ENCODE results near the gene POP5.
A peak's percentile ranks its signal among the peaks of the same experiment; 100 is the strongest.

Gene POP5

GRCh38 chr12:120573560-120573959, 7.6 kb downstream of the POP5 start:
- no peak for DNase-seq
- H3K27ac ChIP-seq, result peak overlapping the region; percentile 10 to 48
- H3K9me3 ChIP-seq, result no peaks in the 10 kb centered on the region
- no peak overlapping the region for H3K4me3 ChIP-seq
- H3K4me1 ChIP-seq, result peaks cover 0 to 24% (median 10%) of the 10 kb centered on the region in 4 donors
- peaks cover 84 to 100% (median 96%) of the 10 kb centered on the region in 3 donors for H3K36me3 ChIP-seq
- intact Hi-C loops (cut with DNase I; ENCODE audit: low total_unique reads), result no loop called here
- H3K27me3 ChIP-seq, result no peaks in the 10 kb centered on the region
- TF ChIP-seq, protein P1, sequence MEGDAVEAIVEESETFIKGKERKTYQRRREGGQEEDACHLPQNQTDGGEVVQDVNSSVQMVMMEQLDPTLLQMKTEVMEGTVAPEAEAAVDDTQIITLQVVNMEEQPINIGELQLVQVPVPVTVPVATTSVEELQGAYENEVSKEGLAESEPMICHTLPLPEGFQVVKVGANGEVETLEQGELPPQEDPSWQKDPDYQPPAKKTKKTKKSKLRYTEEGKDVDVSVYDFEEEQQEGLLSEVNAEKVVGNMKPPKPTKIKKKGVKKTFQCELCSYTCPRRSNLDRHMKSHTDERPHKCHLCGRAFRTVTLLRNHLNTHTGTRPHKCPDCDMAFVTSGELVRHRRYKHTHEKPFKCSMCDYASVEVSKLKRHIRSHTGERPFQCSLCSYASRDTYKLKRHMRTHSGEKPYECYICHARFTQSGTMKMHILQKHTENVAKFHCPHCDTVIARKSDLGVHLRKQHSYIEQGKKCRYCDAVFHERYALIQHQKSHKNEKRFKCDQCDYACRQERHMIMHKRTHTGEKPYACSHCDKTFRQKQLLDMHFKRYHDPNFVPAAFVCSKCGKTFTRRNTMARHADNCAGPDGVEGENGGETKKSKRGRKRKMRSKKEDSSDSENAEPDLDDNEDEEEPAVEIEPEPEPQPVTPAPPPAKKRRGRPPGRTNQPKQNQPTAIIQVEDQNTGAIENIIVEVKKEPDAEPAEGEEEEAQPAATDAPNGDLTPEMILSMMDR (IDR thresholded peaks at IDR 0.05), result no peak

DNA sequence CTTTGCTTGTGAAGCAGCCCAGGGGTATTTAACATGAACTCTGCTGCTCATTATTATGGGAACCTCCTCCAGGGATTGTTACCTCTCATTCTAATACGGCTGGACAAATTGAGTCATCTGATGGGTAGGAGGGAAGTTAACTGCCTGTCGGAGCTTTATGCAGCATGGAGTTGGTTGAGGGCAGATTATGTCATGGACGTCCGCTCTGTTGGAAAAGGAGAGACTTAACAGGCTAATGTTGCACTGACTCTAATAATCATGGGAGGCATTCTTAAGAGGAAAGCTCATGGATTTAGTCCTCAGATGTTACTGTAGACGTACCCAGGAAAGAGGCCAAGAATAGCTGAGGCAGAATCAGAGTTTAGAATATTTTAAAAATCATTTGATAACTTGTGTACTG, 9.9 kb downstream of the POP5 start:
- Histone ChIP-seq H3K36me3 (peaks cover 84 to 100% (median 95%) of the 10 kb centered on the region in 3 donors), H3K27me3 (no peaks in the 10 kb centered on the region), H3K9me3 (no peaks in the 10 kb centered on the region), H3K4me3 (no peak overlapping the region), H3K27ac (no peak overlapping the region), H3K4me1 (peaks cover 0 to 24% (median 10%) of the 10 kb centered on the region in 4 donors)
- no peak for DNase-seq
- TF ChIP-seq, protein P1 (IDR thresholded peaks at IDR 0.05), result no peak
- intact Hi-C loops (cut with DNase I; ENCODE audit: low total_unique reads), result no loop called here

DNA sequence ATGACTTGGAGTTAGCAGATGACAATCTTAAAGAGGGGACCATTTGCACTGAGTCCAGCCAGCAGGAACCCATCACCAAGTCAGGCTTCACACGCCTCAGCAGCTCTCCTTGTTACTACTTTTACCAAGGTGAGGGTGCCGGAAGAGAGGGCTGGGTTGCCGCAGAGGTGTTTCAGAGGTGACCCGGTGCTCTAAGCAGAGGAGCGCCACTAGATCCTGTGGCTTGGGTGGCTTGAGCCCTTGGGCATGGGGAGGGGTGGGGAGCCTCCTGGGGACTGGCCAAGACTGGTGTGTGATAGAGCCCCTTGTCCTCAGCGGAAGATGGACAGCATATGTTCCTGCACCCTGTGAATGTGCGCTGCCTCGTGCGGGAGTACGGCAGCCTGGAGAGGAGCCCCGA, 17.7 kb downstream of the POP5 start:
- no peak for DNase-seq
- TF ChIP-seq, protein P1 (IDR thresholded peaks at IDR 0.05), result no peak
- H3K4me3 ChIP-seq, result no peak overlapping the region
- no peaks in the 10 kb centered on the region for H3K4me1 ChIP-seq
- H3K27ac ChIP-seq, result no peak overlapping the region
- H3K36me3 ChIP-seq, result peaks cover 86 to 100% (median 88%) of the 10 kb centered on the region in 3 donors
- intact Hi-C loops (cut with DNase I; ENCODE audit: low total_unique reads), result no loop called here
- H3K27me3 ChIP-seq, result no peaks in the 10 kb centered on the region
- H3K9me3 ChIP-seq, result no peaks in the 10 kb centered on the region

GRCh38 chr12:120562906-120563305, 18.3 kb downstream of the POP5 start:
- Histone ChIP-seq H3K4me1 (no peaks in the 10 kb centered on the region), H3K9me3 (no peaks in the 10 kb centered on the region), H3K27me3 (no peaks in the 10 kb centered on the region), H3K27ac (no peak overlapping the region), H3K4me3 (no peak overlapping the region), H3K36me3 (peaks cover 81 to 100% (median 85%) of the 10 kb centered on the region in 3 donors)
- no peak for DNase-seq
- intact Hi-C loops (cut with DNase I; ENCODE audit: low total_unique reads), result no loop called here
- TF ChIP-seq, protein P1 (IDR thresholded peaks at IDR 0.05), result no peak

- Histone ChIP-seq H3K4me3 (no peak overlapping the region), H3K27ac (no peak overlapping the region), H3K27me3 (no peaks in the 10 kb centered on the region), H3K9me3 (no peaks in the 10 kb centered on the region), H3K36me3 (peaks cover 69 to 100% (median 74%) of the 10 kb centered on the region in 3 donors), H3K4me1 (peaks cover 0 to 16% (median 7%) of the 10 kb centered on the region in 4 donors)
- intact Hi-C loops (cut with DNase I; ENCODE audit: low total_unique reads), result no loop called here
- DNase-seq, result no peak
- TF ChIP-seq, protein P1 (IDR thresholded peaks at IDR 0.05), result no peak
Observed at GRCh38 chr12:120557589-120557988, 23.6 kb downstream of the POP5 start.

- TF ChIP-seq, protein P1 (IDR thresholded peaks at IDR 0.05), result no peak
- Histone ChIP-seq H3K36me3 (peaks cover 51 to 89% (median 54%) of the 10 kb centered on the region in 3 donors), H3K27ac (peak overlapping the region in 1 of 2 donors; percentile 9), H3K27me3 (no peaks in the 10 kb centered on the region), H3K9me3 (no peaks in the 10 kb centered on the region), H3K4me3 (no peak overlapping the region), H3K4me1 (peaks cover 0 to 44% (median 19%) of the 10 kb centered on the region in 4 donors)
- intact Hi-C loops (cut with DNase I; ENCODE audit: low total_unique reads), result no loop called here
- DNase-seq, result no peak
Observed at GRCh38 chr12:120554678-120555077, 26.5 kb downstream of the POP5 start.
